Activated gamma-delta T cell (primary cell): ENCODE results near the gene CTAGE6.
"Not testable (repeated sequence)": the region's sequence is repeated elsewhere in the genome, so short reads cannot be mapped to it uniquely, and the experiment has no call there.

ENCODE experiments used
- DNase-seq: peaks from one replicate; lab custom pipeline; 2025; lab: John Stamatoyannopoulos, UW
- total RNA-seq, 2 donors: gene quantifications; one replicate each; lab custom pipeline; 2026; lab: John Stamatoyannopoulos, UW

CTAGE6 gene, protein sequence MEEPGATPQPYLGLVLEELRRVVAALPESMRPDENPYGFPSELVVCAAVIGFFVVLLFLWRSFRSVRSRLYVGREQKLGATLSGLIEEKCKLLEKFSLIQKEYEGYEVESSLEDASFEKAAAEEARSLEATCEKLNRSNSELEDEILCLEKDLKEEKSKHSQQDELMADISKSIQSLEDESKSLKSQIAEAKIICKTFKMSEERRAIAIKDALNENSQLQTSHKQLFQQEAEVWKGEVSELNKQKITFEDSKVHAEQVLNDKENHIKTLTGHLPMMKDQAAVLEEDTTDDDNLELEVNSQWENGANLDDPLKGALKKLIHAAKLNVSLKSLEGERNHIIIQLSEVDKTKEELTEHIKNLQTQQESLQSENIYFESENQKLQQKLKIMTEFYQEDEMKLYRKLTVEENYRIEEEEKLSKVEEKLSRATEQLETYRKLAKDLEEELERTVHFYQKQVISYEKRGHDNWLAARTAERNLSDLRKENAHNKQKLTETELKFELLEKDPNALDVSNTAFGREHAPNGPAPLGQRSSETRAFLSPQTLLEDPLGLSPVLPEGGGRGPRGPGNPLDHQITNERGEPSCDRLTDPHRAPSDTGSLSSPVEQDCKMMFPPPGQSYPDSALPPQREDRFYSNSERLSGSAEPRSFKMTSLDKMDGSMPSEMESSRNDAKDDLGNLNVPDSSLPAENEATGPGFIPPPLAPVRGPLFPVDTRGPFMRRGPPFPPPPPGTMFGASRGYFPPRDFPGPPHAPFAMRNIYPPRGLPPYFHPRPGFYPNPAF
- 0.87 to 1.9 reads per million in 2 donors for total RNA-seq

DNA sequence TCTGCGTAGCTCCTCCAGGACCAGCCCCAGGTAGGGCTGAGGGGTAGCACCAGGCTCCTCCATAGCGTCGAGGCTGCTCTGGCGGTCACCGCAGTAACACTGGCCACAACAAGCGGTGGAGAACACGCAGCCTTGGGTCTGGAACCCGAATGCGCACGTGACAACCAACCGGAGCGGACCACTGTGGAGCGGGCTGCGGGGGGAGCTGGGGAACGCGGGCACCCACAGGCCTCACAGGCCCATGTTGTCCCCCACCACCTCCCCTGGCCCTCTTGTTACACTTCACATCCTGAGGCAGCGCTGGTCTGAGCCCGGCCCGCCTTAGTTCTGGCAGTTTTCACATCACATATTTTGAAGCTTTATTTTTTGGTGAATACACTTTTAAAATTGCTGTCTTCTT is at the start of gene CTAGE6:
CTAGE6 (minus strand) TSS at position 101 of the 400 bp plus-strand sequence; CDS start at position 63, 38 bp downstream.
- not testable (repeated sequence) for DNase-seq

DNA sequence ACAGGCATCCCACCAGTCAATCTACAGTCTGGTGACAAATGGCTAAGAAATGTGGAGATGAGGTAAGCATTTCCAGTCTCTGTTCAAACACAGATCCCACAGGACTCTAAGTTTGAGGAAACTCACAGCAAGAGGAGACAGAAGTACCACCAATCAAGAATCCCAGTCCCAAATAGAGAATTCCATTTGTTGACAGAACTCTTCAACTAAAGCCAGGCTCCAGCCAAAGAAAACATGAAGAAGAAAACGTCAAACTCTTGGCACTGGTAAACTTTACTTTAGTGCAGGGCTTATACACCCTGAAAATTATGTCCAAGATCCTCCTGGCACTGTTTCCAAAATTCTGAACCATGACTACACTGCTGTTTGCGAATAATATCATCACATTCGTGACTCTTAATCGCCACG is 49.2 kb upstream of the CTAGE6 start:
- DNase-seq, result not testable (repeated sequence)

DNA sequence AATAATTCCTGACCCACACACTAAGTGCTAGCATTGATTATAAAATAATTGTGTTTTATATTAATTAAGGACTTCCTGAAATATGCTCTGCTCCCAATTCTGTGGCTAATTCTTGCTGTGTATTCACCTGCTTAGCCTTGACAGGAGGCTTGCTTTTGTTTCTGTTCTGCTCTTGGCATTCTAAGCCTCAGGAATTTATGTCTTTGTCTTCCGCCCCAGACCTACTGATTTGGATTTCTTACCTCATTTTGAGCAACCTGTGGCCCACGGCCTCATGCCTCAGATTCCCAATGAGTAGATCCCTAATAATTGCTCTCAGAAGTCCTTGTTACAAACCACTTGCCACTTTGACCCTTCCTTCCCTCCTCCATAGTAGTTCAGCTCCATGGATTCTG is 40.4 kb upstream of the CTAGE6 start:
- DNase-seq, result not testable (repeated sequence)

DNA sequence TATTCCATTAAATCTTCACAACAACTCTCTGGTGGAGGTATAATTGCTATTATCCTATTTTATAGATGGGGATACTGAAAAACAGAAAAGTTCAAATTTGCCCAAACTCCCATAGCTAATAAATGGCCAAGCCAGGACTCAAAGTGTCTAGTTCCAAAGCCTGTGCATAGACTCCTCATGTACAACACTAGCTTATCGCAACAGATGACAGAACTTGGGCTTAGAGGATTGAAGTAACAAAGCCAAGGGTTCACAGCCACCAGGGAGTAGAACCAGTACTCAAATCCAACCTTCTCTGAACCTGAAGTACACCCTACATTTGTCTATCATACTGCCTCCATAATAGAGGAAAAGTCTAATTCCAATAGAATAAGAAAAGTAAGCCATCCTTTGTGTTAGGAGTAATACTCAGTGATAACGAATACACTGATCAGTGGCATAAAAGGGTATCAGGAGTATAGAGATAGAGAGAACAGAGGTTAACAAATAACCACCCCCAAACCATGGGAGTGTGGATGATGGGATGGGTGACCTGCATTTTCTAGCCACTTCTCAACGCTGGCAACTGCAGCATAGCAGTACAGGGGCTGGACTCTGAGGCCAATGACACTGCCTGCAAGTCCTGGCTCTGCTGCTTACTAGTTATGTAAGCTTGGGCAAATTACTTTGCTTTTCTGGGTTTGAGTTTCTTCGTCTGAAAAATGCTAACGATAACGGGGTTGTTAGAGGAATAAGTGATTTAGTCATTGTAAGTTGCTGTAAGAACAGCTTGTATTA is 39.8 kb upstream of the CTAGE6 start:
- DNase-seq, result not testable (repeated sequence)

DNA sequence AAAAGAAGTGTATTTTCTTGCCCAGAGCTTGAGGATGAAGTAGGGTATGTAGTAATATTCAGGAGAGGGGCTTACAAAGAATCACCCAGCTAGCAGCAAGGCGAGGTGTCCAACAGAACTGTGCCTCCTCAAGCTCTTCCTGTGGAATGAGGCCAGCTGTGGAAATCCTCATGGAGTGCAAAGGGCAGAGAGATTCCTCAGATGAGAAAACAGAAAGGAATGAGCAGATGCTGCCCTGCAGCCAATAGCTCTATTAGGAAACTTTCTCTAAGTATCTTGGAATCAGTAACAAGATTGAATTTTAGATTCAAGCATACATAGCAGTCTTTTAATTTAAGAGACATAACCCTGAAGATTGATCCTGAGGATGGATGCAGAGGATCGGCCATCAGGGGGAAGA is 38.2 kb upstream of the CTAGE6 start:
- not testable (repeated sequence) for DNase-seq

DNA sequence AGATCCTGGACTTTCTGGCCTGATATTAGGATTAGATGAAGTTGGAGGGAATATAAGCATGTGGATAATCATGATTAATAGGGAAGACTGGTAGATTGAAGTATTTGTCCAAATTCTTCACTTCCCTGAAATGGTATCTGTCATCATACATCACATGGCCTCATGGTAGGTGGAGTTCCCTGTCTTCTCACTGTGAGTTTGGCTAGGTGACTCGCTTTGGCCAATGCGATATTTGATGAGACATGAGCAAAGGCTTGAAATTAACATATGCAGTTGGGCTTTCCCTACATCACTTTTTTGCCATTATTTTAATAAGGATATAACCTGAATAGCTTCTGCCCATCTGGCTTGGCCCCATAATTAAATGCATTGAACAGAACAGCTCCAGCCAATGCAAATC is 35.1 kb upstream of the CTAGE6 start:
- DNase-seq, result not testable (repeated sequence)

DNA sequence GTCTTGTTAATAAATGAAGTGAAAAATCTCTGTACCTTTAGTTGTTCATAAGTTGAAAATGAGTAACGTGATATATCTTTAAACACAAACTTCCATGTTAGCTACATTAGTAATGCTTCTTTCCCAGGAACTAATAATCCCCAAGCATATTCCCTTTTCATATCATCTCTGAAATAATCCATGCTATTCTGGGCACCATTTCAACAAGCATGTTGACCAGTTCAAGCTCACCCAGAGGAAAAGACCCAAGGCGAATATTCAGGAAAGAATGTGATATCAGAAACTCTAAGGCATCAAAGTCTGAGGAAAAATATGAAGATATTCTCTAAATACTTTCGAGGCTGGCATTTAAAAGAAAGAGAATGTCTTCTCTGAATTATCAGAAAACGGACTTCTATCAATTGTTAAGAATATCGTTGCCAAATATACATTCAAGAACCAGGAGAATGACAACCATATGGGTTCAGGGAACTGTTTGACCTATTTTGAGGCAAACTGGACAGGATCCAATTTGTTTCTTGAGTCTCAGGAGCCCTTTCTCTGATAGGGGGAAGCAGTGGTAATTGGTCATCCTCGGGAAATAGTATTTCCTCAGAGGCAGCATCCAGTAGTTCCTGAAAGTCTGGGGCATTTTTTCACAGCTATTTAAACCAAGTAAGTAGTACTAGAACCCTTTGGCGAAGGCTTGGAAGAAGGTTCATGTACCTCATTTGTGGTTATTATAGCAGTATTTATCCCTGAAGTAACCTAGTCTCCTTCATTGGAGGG is 28.1 kb upstream of the CTAGE6 start:
- not testable (repeated sequence) for DNase-seq

DNA sequence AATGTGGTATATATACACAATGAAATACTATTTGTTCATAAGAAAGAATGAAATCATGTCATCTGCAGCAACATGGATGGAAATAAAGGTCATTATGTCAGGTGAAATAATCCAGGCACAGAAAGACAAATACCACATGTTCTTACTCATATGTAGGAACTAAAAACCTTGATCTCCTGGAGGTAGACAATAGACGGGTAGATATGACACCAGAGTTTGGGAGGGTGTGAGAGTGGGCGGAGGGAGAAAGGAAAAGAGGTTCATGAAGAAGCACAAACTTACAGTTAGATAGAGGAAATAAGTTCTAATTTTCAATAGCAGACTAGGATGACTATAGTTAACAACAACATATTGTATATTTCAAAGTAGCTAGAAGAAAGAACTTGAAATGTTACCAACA is 22.1 kb upstream of the CTAGE6 start:
- not testable (repeated sequence) for DNase-seq

DNA sequence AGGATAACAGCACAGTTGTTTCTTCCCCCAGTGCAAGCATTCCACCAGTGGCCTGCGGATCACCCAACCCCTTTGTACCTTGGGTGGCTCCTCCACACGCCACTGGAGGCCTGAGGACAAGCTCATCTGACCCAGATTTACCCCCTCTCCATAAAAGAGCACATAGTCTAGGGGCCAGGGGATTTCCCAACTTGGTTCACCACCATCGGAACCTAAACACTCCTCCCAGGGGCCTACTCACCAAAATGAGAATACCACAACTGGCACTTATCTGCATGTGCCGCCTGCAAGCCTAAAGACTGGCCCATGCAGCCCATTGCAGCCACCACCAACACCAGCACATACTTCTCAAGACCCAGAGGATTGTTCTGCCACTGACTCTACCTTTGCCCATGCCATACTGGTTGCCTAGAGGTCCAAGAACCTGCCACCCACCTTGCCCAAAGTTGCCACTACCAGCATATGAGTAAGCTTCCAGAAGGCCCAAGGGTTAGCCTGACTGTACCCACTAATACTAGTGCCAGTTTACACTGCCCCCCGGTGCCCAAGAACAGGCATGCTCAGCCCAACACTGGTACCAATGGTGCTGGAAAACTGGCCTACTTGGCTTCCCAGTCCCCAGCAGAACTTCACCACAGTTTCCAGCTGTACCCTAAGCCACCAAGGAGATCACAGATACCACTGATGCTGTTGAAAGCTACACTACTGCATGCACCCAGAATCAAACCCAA is 15.4 kb upstream of the CTAGE6 start:
- DNase-seq, result not testable (repeated sequence)

DNA sequence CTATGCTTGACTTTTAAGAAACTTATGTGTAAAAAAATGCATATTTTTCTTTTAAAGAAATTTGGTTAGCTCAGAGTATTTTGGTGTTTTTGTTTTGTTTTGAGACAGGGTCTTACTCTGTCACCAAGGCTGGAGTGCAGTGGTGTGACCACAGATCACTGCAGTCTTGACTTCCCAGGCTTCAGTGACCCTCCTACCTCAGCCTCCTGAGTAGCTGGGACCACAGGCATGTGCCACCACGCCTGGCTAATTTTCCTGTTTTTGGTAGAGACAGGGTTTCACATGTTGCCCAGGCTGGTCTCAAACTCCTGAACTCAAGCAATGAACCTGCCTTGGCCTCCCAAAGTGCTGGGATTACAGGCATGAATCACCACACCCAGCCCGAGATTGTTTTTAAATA is 10.0 kb upstream of the CTAGE6 start:
- DNase-seq, result not testable (repeated sequence)

DNA sequence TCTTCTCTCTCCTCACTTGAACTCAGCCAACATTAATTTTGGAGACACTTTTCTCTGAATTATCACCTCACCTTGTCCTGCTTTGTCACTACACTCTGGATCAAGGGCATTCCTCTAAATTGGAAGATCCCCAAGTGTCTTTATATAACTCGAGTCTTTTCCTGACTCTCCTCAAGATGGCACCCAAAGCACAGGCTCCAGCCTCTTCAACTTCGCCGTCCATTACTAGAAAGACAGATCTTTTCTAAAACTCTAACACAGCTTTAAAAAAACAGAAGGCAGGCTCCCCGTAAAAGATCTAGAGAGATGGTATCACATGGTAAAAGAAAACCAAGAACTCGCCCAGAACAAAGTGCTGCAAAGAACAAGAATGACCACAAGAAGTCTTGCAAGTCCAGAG is 8.2 kb upstream of the CTAGE6 start:
- not testable (repeated sequence) for DNase-seq

DNA sequence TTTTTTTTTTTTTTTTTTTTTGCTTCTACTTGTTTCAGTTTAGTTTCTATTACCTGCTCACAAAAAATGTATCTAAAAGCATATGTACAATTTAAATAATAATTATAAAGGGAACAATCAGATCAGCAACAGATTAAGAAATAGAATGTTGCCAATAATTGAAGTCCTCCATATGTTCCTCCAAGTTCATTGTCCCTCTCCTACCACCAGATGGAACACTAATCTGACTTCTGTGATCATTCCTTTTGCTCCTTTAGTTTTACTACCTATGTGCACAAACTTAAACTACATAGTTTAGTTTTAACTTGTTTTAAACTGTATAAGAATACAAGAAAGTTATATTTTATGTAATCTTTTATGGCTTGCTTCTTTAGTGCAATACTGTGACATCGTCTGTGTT is 5.6 kb upstream of the CTAGE6 start:
- DNase-seq, result not testable (repeated sequence)

DNA sequence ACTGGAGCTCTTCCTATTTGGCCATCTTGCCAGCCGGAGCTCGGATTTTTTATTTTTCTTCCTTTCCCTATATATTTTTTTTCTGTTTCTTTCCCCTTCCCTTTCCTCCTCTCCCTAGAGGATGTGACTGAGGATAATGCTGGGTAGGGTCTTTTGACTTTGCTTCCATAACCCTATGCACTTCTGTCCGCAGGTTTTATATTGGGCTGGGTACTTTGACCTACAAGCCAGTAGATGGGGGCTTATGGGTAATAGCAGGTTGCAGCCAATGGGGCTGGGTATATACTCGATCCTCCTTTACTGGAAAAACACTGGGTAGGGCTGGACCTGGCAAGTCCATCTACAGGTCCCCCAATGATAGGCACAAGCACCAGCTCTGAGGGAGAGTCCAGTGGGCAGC is 12.2 kb downstream of the CTAGE6 start:
- not testable (repeated sequence) for DNase-seq

DNA sequence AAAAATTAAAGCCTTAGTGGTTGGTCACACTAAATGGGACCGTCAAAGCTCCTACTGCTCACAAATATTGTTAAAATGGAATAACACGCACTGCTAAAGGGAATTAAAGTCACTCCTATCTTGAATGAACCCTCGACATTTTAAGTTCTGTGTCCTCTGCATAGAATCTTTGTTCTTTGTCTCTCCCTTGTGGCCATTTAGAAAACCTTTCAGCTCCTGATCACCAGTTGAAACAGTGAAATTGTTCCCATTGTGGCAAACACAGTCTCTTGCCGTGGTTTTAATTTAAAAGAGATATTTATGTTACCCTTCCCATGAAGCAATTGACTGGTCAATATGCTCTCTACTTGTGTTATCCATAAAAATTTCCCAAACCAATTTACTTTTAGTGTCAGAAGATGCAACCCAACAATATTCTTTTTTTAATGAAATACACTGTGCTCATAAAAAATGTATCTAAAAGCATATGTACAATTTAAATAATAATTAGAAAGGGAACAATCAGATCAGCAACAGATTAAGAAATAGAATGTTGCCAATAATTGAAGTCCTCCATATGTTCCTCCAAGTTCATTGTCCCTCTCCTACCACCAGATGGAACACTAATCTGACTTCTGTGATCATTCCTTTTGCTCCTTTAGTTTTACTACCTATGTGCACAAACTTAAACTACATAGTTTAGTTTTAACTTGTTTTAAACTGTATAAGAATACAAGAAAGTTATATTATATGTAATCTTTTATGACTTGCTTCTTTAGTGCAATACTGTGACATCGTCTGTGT is 20.3 kb downstream of the CTAGE6 start:
- DNase-seq, result not testable (repeated sequence)

DNA sequence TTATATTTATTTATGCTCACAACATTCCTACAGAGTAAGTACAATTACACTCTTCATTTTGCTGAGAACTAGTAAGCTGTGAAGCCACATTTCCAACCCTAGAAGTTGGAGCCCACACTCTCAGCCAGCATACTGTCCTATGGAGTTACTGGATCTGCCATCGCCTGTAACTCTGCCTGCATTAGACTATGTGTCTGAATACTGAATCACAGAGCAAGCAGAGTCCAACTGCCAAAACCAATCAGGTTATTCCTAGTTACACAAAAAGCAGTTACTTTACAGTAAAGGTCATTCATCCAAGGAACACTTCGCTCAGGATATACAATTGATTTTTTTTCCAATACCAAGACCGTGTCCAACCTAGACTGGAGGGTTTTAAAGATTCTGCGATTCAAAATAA is 21.5 kb downstream of the CTAGE6 start:
- no peak for DNase-seq

DNA sequence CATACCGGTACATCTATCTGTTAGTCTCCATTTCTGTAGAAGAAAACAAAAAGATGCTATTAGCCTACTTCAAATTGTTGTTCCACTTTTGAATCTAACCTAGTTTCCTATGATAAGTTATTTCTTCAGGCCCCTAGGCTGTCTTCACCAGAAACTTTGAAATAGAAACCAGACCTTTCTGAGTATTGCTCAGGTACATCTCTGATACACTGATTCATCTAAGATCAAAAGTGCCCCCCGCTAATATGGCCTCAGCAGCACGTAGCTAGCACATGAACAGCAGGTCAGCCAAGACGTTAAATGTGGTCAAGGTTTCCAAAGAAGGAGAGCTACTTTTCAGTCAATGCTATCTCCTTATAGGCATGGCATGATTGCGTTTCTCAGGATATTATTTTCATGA is 23.6 kb downstream of the CTAGE6 start:
- no peak for DNase-seq

DNA sequence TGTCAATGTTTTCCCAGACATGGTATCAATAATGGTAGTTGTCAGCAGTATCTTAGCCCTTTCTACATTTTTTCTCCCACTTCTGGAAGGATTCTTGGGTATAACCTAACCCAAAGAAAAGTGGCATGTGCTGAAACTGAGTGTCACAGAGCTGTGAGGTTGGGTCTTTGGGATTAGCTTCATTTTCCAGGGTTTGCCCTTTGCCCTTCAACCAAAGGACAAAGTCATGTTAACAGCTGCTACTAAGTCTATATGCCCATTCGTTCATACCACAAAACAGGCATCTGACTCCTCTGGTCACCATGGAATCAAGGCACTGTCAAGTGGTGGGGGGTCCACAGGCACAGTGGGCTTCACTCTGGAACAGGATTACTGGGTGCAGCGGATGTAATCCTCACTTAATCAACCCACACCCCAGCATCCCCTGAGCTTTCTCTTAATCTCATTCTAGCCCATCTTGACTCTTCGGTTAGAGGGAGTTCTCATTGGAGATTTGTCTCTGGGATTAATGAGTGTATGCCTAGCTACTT is 29.1 kb downstream of the CTAGE6 start:
- no peak for DNase-seq

DNA sequence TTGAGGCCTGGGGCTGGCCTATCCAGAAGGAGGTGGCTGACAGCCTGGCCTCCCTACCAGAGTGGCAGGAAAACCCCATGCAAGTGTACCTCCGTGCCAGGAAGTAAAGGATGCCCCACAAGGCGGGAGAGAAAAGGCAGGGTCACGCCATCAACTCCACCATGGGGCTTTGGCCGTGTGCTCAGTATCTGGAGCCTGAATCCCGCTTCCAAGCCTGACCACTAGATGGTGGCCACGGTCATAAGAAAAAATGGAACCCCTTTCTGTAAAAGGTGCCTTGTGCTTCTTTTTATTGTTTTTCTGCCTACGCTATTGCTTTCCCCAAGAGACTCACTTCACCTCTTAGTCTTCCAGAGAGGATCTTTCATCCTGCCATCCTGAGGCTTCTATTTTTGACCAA is 29.9 kb downstream of the CTAGE6 start:
- not testable (repeated sequence) for DNase-seq

DNA sequence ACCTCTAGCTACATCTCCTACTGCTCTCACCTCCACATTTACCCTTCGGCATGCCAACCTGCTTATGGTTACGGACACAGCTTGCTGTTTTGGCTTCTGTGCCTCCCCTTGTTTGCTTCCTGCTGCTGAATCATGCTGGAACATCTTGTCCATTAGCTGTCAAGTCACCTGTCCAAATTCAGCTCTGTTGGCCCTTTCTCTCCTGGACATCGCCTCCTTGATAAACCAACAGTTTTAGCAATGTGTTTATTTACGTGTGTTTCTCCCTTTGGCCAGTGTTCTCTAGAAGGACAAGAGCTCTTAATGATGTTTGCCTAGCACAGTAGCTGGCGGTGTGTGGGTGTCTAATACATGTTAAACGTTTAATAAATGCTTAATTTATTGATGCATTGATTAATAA is 31.4 kb downstream of the CTAGE6 start:
- not testable (repeated sequence) for DNase-seq

DNA sequence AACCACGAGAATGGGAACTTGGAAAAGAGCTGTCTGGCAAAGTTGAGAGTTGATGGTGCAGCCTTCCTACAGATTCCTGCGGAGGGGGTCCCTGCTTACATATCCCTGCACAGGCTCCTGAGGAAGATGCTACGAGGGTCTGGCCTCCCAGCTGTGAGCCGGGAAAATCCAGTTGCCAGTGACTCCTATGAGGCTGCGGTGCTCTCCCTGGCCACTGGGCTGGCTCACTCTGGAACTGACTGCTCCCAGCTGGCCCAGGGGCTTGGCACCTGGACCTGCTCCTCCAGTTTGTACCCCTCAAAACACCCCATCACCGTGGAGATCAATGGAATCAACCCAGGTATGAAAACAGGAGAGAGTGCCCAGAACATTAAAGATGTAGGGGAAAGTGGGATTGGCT is 37.2 kb downstream of the CTAGE6 start:
- not testable (repeated sequence) for DNase-seq
